ENCODE data around the gene PPP2R2D. TPM values are rescaled to one million over a fixed set of nuclear protein-coding genes. Genes with fewer than 3 reads are reported as not detected.

PPP2R2D gene
- total RNA-seq, 1 experiment from 2014 or later: 41.0 TPM

- ChIA-PET POLR2A (no interaction called here), CTCF (no interaction called here)
- in situ Hi-C loops (cut with HindIII; ENCODE audit: low pct_unique_long_range_greater_than_20kb, low sequenced_read_pairs) (no loop called here), intact Hi-C loops (cut with micrococcal nuclease; ENCODE audit: unreplicated experiment) (no loop called here)
- H3K9me3 ChIP-seq (ENCODE audit: control insufficient read depth, insufficient read depth, low read depth, low read length): no peaks in the 10 kb centered on the region
- H3K27me3 ChIP-seq (ENCODE audit: control insufficient read depth, insufficient read depth, low read length): no peaks in the 10 kb centered on the region
- H3K27ac ChIP-seq (ENCODE audit: low read length): no peak overlapping the region
- TF ChIP-seq CTCF (IDR thresholded peaks at IDR 0.05) (no peak), REST (IDR thresholded peaks at IDR 0.05; ENCODE audit: insufficient read depth in 1 of 2, low read depth in 2 of 2, low read length in 1 of 2) (no peak), TCF7L2 (IDR thresholded peaks at IDR 0.05; ENCODE audit: low read depth, low read length) (no peak), SIN3A (IDR thresholded peaks at IDR 0.05; ENCODE audit: borderline replicate concordance, insufficient read depth, low read depth, low read length) (no peak), POLR2AphosphoS5 (IDR thresholded peaks at IDR 0.05; ENCODE audit: low read depth, low read length) (no peak)
- ATAC-seq: no peak; the same call in 1 of the 2 replicates
- no TSS peak for BruUV-seq (replicated peaks)
- H3K4me1 ChIP-seq (ENCODE audit: control insufficient read depth, insufficient read depth, low read length): peaks cover 7% of the 10 kb centered on the region; the same call in 1 of the 2 replicates
- no peaks in the 10 kb centered on the region for H3K36me3 ChIP-seq (ENCODE audit: control insufficient read depth, insufficient read depth, low read length)
- no peak for DNase-seq (ENCODE audit: low read depth, low spot score)
- no peak overlapping the region for H3K4me3 ChIP-seq (ENCODE audit: low read depth in 2 of 2, low read length in 2 of 2)
Measured at GRCh38 chr10:131971591-131971990, 70.8 kb downstream of the PPP2R2D start.

- POLR2A ChIA-PET: no interaction called here
- CTCF ChIA-PET: no interaction called here
- BruUV-seq (replicated peaks): no TSS peak
Measured at GRCh38 chr10:131972474-131973071, 71.8 kb downstream of the PPP2R2D start.

More at GRCh38 chr10:131972474-131973071, 71.8 kb downstream of the PPP2R2D start:
- DNase-seq (ENCODE audit: low read depth, low spot score): no peak
- H3K36me3 ChIP-seq (ENCODE audit: control insufficient read depth, insufficient read depth, low read length): no peaks in the 10 kb centered on the region
- in situ Hi-C loops (cut with HindIII; ENCODE audit: low pct_unique_long_range_greater_than_20kb, low sequenced_read_pairs) (no loop called here), intact Hi-C loops (cut with micrococcal nuclease; ENCODE audit: unreplicated experiment) (no loop called here)
- H3K4me1 ChIP-seq (ENCODE audit: control insufficient read depth, insufficient read depth, low read length): peaks cover 7% of the 10 kb centered on the region; the same call in 1 of the 2 replicates
- no peaks in the 10 kb centered on the region for H3K9me3 ChIP-seq (ENCODE audit: control insufficient read depth, insufficient read depth, low read depth, low read length)
- peak; percentile 59 for ATAC-seq
- no peak overlapping the region for H3K27ac ChIP-seq (ENCODE audit: low read length)
- no peak overlapping the region for H3K4me3 ChIP-seq (ENCODE audit: low read depth in 2 of 2, low read length in 2 of 2)
- TF ChIP-seq TCF7L2 (IDR thresholded peaks at IDR 0.05; ENCODE audit: low read depth, low read length) (no peak), POLR2AphosphoS5 (IDR thresholded peaks at IDR 0.05; ENCODE audit: low read depth, low read length) (no peak), SIN3A (IDR thresholded peaks at IDR 0.05; ENCODE audit: borderline replicate concordance, insufficient read depth, low read depth, low read length) (no peak)
- H3K27me3 ChIP-seq (ENCODE audit: control insufficient read depth, insufficient read depth, low read length): no peaks in the 10 kb centered on the region
